ENCODE measurements around the gene TAS2R60. TPM values are rescaled to one million over a fixed set of nuclear protein-coding genes. Genes with fewer than 3 reads are reported as not detected.

TAS2R60 gene
- total RNA-seq, 4 donors from 2014 or later = not detected

DNA sequence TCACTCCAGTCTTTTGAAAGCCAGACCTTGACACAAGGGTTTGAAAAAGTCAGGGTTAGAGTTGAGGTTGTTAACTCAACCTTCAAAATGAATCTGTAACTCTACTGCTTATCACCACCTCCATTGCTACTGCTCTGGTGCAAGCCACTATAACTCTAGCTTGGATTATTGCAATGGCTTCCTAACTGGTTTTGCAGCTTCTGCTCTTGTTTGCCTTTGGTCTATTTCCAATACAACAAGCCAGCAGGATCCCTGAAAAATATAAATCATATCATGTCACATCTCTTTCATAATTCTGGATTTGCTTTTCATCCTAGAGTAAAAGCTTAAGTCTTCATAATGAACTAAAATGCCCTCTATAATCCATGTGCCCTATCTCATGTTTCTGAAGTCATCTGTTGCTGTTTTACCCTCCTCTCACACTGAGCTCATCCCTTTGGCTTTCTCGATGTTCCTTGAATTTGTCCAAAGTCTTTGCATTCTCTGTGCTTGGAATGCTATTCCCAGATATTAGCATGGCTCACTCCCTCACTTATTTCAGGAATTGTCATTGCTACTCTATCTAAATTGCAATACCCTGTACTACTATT lies 10.9 kb downstream of the TAS2R60 start:
- DNase-seq (ENCODE audit: low spot score in 2 of 2) = no peak
- intact Hi-C loops (cut with DNase I; ENCODE audit: low total_unique reads) = no loop called here
- H3K4me3 ChIP-seq (ENCODE audit: low read depth, poor library complexity, severe bottlenecking) = no peak overlapping the region
- WGBS, 2 donors = 26% methylated on average over 1 of the region's 1 CpG
- no peak for TF ChIP-seq POLR2A (IDR thresholded peaks at IDR 0.05)
- TF ChIP-seq, protein P1, sequence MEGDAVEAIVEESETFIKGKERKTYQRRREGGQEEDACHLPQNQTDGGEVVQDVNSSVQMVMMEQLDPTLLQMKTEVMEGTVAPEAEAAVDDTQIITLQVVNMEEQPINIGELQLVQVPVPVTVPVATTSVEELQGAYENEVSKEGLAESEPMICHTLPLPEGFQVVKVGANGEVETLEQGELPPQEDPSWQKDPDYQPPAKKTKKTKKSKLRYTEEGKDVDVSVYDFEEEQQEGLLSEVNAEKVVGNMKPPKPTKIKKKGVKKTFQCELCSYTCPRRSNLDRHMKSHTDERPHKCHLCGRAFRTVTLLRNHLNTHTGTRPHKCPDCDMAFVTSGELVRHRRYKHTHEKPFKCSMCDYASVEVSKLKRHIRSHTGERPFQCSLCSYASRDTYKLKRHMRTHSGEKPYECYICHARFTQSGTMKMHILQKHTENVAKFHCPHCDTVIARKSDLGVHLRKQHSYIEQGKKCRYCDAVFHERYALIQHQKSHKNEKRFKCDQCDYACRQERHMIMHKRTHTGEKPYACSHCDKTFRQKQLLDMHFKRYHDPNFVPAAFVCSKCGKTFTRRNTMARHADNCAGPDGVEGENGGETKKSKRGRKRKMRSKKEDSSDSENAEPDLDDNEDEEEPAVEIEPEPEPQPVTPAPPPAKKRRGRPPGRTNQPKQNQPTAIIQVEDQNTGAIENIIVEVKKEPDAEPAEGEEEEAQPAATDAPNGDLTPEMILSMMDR (IDR thresholded peaks at IDR 0.05) = no peak

DNA sequence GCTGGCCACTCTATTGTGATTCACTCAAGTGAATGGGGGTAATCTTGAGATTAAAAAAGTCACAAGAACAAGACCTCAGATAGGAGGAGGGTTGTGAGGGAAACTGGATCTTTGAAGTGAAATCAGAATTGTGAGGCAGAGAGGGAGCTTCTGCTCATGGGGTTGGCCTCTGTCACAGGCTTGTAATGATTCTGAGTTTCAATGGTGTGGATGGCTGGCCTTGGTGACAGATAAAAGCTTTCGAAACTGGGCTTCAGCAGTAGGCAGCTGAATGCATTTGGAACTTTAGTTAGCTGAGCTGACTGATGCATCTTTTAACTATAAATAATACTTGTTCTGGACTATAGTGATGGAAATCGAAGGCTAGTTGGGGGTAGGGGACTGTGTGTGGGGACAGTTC lies 12.2 kb downstream of the TAS2R60 start:
- WGBS, 2 donors = 82% methylated on average over 2 of the region's 2 CpGs
- TF ChIP-seq POLR2A (IDR thresholded peaks at IDR 0.05) = no peak
- TF ChIP-seq, protein P1 (IDR thresholded peaks at IDR 0.05) = no peak
- intact Hi-C loops (cut with DNase I; ENCODE audit: low total_unique reads) = no loop called here
- DNase-seq (ENCODE audit: low spot score in 2 of 2) = no peak
- H3K4me3 ChIP-seq (ENCODE audit: low read depth, poor library complexity, severe bottlenecking) = no peak overlapping the region

GRCh38 chr7:143455942-143456341 lies 12.7 kb downstream of the TAS2R60 start:
- no peak for DNase-seq (ENCODE audit: low spot score in 2 of 2)
- TF ChIP-seq, protein P1 (IDR thresholded peaks at IDR 0.05) = no peak
- no peak for TF ChIP-seq POLR2A (IDR thresholded peaks at IDR 0.05)
- no peak overlapping the region for H3K4me3 ChIP-seq (ENCODE audit: low read depth, poor library complexity, severe bottlenecking)
- intact Hi-C loops (cut with DNase I; ENCODE audit: low total_unique reads) = no loop called here
- 89 to 95% methylated on average over 4 of the region's 4 CpGs for WGBS, 2 donors

DNA sequence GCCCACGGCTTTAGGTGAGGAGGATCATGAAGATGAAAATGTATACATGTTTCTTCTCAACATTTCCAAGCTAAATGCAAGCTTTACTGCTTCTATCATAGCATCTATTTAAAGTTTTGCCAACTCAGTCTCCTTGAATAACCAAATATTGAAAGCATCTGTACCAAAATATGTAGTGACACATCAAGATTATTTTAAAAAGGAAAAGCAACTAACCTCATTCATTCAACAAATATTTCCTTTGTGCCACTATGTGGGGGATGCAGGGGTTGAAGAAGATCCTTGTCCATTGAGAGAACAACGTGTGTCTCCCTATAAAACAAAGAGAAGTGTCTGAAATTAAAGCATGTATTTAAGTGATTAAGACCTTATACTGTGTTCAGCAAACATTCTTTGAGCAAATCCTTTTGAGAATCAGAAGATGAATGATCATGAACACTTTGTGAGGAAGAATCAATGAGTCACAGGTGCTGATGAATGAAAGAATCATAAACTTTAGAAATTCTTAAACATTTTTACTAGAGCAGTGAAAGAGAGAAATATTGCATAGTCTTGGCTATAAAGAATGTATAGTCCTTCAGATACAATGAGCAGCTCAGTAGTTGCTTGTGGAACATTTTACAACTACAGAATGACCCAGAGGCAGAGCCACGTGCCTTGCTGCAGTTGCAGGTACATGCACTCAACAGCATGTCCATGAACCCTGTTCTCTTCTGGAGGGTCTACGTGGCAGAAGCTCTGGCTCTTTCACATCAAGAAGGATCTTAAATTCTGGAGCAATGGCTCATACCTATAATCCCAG lies 13.9 kb downstream of the TAS2R60 start:
- intact Hi-C loops (cut with DNase I; ENCODE audit: low total_unique reads) = no loop called here
- TF ChIP-seq POLR2A (IDR thresholded peaks at IDR 0.05) = no peak
- TF ChIP-seq, protein P1 (IDR thresholded peaks at IDR 0.05) = no peak
- DNase-seq (ENCODE audit: low spot score in 2 of 2) = no peak
- WGBS, 2 donors = 75 to 78% methylated on average over 4 of the region's 4 CpGs
- H3K4me3 ChIP-seq (ENCODE audit: low read depth, poor library complexity, severe bottlenecking) = no peak overlapping the region

- DNase-seq (ENCODE audit: low spot score in 2 of 2) = no peak
- 24 to 36% methylated on average over 3 of the region's 3 CpGs for WGBS, 2 donors
- H3K4me3 ChIP-seq (ENCODE audit: low read depth, poor library complexity, severe bottlenecking) = no peak overlapping the region
- no peak for TF ChIP-seq POLR2A (IDR thresholded peaks at IDR 0.05)
- TF ChIP-seq, protein P1 (IDR thresholded peaks at IDR 0.05) = no peak
- intact Hi-C loops (cut with DNase I; ENCODE audit: low total_unique reads) = no loop called here
Measured at GRCh38 chr7:143458263-143458662, 15.0 kb downstream of the TAS2R60 start.

All from lower leg skin (tissue), 4 donors.